K562 (cell line): ENCODE results near the gene MYH9. TPM values are rescaled to one million over a fixed set of nuclear protein-coding genes. Genes with fewer than 3 reads are reported as not detected.

Experiments used
- REST ChIP-seq, 2 experiments: fragments of 450-650 bp; formaldehyde crosslinking in 1 of 2; IDR thresholded peaks; 2 replicates each; pipeline versions ENCODE4 v1.4.0 to v1.6.1; 2014 to 2020; ENCODE audit warnings: mild to moderate bottlenecking in 2 of 2, borderline replicate concordance in 1 of 2, low read depth in 1 of 2
- polyA plus RNA-seq, 8 experiments: library from polyadenylated mRNA; depleted of rRNA in 4 of 8; stranded (reverse) in 5 of 8; unstranded in 3 of 8; fragments of >200 nt; fragmentation: Nextera tagmentation in 2 of 8; fragmentation: Illumina TruSeq in 1 of 8; extraction: Ambion mirVana in 2 of 8; extraction: Trizol in 1 of 8; gene quantifications; 2 replicates each; pipeline versions ENCODE4 v1.2.1 to v1.2.3, GENCODE V29; 2011 to 2014; ENCODE audit warnings: inconsistent platforms in 1 of 8, missing spikeins in 1 of 8
- total RNA-seq, 7 experiments: library from RNA; depleted of rRNA in 6 of 7; stranded (reverse); fragments of >200 nt in 6 of 7; fragmentation: Illumina TruSeq in 2 of 7; extraction: Trizol in 2 of 7; gene quantifications; 2 replicates each; pipeline versions ENCODE4 v1.2.1 to v1.2.3, GENCODE V29; 2011 to 2021; ENCODE audit warnings: low replicate concordance in 1 of 7

The MYH9 gene
- total and polyA plus RNA-seq, 9 of the 15 experiments (the other 6 are each of a cell fraction or from before 2014, with no cell fraction given): 0.71 to 111 (median 24.6) TPM

GRCh38 chr22:36258701-36259614 lies 128.8 kb downstream of the MYH9 start (continued):
- TF ChIP-seq REST (IDR thresholded peaks at IDR 0.05; ENCODE audit: borderline replicate concordance): peak; percentile 28; the same call in 1 of the 2 replicates
- TF ChIP-seq REST (CRISPR knock-in tag; IDR thresholded peaks at IDR 0.05; ENCODE audit: low read depth): no peak
